SH-SY5Y (cell line): ENCODE measurements around the gene TTC31.
A peak's percentile ranks its signal among the peaks of the same experiment; 100 is the strongest.

Experiments used
- GATA2 ChIP-seq: IDR thresholded peaks from 2 replicates; pipeline ENCODE4 v1.6.1; 2011; ENCODE audit warnings: mild to moderate bottlenecking, low read depth, low read length
- GATA3 ChIP-seq: IDR thresholded peaks from 2 replicates; pipeline ENCODE4 v1.6.1; 2011; ENCODE audit warnings: low read depth, mild to moderate bottlenecking, low read length, moderate library complexity

TTC31 gene

DNA sequence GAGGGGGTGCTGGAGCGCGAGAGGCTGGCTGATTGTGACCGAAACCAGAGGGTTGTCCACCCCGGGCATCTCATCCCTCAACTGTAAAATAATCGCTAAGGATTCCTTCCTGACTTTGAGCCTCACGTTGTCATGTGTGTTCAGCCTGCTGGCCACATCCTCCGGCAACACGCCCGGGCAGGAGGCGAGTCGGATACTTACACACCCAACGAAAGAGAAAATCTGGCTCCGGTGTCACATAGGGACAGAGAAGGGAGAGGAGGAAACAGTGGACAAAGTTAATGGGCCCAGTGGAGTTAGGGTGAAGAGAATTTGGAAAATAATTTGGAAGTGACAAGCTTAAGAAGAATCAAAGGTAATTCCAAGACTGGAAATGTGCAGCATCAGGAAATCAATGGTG, 33.8 kb downstream of the TTC31 start:
- TF ChIP-seq GATA2 (no peak), GATA3 (no peak)

GRCh38 chr2:74522516-74522915, 39.6 kb downstream of the TTC31 start:
- TF ChIP-seq GATA3 (no peak), GATA2 (no peak)

- no peak for TF ChIP-seq GATA3
- no peak for TF ChIP-seq GATA2
Observed at GRCh38 chr2:74524005-74524404, 41.1 kb downstream of the TTC31 start.

GRCh38 chr2:74524955-74525716, 42.3 kb downstream of the TTC31 start:
- TF ChIP-seq GATA2 (no peak), GATA3 (no peak)

GRCh38 chr2:74525717-74526648, 43.1 kb downstream of the TTC31 start, which contains the start of gene DQX1:
Gene DQX1, minus strand, starts transcription at chr2:74526231. Its CDS starts 502 bp downstream, at chr2:74525729.
- TF ChIP-seq GATA3 (no peak), GATA2 (no peak)

DNA sequence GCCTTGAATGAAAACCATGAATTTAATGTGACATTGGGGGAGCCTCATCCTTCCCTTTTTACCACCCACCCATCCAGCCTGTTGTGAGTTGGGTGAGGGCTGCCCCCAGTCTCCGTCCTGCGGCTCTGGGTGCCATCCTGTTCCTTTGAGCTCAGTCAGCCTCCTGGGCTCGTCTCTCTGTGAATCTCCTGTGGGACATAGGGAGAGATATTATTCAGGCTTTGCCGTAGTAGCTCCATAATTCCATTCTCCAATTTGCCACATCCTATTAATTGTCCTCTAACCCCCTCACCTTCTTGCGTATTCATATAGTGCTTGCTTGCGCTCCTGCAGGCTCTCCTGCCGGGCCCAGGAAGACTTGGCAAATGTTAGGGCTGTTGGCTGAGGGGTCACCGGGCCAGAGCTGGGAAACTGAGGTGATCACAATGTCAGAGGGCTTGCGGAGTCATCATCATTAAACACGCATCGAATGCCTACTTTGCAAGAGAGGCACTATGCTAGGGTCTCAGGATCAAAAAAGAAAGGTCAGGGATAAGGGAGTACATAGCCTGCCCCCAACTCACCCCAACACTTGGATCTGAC, 43.9 kb downstream of the TTC31 start:
- TF ChIP-seq GATA3 (no peak), GATA2 (no peak)

- TF ChIP-seq GATA3 (no peak), GATA2 (no peak)
Observed at GRCh38 chr2:74527741-74528140, 44.9 kb downstream of the TTC31 start.

DNA sequence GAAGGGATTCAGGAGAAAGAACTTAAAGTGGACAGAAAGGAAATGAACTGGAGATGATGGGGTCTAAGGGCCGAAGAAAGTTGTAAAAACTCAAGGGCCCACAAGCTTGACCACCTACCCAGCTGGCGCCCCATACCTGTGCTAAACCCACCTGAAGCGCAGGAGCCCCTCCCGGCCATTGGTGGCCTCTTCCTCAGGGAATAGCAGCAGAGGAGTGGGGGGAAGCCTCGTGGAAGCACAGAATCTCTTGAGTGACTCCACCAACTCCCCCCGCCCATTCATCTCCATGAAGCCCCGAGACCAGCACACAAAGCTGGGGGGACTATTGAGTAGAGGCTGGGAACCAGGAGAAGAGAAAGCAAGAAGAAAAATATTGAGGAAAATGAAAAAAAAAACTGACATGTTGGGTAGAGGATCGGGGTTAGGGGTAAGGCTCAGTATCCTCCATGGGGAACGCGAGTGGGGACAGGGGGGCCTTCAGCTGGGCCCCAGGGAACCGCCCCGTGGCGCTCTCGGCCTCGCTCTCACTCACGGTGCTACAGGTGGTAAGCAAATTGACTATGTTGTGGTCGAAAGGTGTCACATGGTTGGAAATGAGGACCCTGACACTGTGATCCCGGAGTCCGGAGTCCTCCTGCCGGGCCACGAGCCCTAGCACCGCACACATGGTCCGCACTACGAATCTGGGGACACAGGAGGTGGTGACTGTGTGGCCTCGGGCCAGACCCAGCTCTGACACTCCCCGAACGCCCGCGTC, 45.9 kb downstream of the TTC31 start:
- TF ChIP-seq GATA2 (no peak), GATA3 (no peak)

DNA sequence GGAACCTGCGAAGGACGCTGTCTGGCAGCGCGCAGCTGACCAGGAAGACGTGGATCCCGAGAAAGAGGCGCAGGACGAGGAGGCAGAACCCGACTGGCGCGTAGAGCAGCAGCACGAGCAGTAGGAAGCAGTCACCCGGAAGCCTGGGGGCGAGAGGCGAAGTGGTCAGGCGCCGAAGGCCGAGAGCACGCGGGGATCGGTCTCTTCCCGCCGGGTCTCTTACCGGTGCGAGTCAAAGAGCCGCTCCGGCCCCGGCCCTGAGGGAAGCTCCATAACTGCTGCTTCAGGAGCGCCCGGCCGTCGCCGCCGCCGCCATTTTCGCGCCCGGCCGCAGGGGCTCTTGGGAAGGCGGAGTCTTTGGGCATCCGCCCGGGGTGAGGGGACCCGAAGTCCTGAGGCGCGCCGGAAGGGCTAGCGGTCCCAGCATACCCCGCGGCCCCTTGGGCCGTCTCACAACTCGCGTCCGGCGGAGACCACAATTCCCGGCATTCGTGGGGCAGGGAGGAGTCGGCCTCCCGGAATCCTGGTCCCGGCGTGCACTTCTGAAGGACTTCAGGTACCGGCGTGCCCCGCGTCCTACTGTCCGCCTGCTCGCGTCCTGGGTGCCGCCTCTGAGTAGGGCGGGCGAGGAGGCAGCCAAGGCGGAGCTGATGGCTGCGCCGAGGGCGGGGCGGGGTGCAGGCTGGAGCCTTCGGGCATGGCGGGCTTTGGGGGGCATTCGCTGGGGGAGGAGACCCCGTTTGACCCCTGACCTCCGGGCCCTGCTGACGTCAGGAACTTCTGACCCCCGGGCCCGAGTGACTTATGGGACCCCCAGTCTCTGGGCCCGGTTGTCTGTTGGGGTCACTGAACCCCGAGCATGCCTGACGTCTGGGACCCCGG, 46.7 kb downstream of the TTC31 start, which contains the start of the genes AUP1 and HTRA2:
Gene AUP1, minus strand, starts transcription at position 350 of the 882 bp plus-strand sequence. Its CDS starts 77 bp downstream, at position 273.
Gene HTRA2, plus strand, starts transcription at position 577 of the 882 bp plus-strand sequence. Its CDS starts 74 bp downstream, at position 651.
- 0 out of 2 replicates have a peak, but pooled peaks have one; percentile 7 for TF ChIP-seq GATA2
- TF ChIP-seq GATA3 = no peak

DNA sequence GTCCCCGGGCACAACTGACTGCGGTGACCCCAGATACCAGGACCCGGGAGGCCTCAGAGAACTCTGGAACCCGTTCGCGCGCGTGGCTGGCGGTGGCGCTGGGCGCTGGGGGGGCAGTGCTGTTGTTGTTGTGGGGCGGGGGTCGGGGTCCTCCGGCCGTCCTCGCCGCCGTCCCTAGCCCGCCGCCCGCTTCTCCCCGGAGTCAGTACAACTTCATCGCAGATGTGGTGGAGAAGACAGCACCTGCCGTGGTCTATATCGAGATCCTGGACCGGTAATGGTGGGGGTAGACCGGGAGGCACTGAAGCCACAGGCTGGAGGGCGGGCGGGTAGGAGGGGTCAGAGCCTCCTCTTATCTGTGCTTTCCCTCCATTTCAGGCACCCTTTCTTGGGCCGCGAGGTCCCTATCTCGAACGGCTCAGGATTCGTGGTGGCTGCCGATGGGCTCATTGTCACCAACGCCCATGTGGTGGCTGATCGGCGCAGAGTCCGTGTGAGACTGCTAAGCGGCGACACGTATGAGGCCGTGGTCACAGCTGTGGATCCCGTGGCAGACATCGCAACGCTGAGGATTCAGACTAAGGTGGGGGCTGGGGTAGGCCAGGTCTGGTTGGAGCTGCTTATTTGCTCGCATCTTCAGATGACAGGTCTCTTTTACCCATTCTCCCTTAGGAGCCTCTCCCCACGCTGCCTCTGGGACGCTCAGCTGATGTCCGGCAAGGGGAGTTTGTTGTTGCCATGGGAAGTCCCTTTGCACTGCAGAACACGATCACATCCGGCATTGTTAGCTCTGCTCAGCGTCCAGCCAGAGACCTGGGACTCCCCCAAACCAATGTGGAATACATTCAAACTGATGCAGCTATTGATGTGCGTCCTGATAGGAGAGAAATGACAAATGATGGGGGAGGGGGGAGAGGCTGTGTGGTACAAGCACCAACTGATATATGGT, 47.6 kb downstream of the TTC31 start:
- TF ChIP-seq GATA2 (peak; percentile 4; the same call in 1 of the 2 replicates), GATA3 (no peak)

- no peak for TF ChIP-seq GATA3
- no peak for TF ChIP-seq GATA2
Observed at GRCh38 chr2:74531666-74532065, 48.8 kb downstream of the TTC31 start.
